NCI-H446 (cell line): ENCODE measurements around the gene CALML5.

Experiments used
- DNase-seq, 2 experiments: peaks; one replicate each; lab custom pipeline; 2025; lab: John Stamatoyannopoulos, UW

The CALML5 gene

DNA sequence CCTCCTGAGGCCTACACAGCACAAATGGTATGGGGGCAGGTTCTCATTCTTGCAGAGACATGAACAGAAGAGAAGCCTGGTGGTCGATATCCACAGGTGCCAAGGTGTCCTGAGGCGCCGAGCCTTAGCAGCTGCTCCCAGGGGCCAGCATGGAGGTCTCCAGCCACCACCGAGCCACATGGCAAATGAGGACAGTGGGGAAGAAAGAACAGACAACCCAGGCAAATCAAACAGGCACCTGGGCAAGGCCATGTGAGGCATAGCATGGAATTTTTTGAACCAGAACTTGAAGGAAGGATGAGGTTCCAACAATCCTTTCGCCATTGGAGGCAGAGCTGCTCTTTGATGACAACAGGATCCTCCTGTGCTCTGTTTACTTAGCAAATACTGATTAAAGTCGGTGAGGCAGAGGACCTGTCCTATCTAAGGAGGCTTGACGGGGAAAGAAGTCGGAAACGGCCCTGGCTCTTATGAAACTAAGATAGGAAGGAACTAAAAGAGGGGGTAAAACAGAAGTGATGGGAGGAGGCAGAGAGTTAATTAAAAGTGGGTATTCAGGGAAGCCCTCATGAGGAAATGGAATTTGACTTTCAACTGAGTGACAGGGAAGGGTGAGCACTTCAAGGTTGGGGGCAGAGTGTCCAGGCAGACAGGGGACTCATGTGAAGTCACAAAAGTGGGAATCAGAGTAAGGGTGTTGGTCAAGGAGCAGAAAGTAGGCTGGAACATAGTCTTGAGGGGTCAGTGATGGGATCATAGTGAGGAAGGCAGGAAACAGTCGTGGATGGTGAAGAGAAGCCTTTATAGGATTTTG, 16.8 kb upstream of the CALML5 start:
- DNase-seq = no peak

DNA sequence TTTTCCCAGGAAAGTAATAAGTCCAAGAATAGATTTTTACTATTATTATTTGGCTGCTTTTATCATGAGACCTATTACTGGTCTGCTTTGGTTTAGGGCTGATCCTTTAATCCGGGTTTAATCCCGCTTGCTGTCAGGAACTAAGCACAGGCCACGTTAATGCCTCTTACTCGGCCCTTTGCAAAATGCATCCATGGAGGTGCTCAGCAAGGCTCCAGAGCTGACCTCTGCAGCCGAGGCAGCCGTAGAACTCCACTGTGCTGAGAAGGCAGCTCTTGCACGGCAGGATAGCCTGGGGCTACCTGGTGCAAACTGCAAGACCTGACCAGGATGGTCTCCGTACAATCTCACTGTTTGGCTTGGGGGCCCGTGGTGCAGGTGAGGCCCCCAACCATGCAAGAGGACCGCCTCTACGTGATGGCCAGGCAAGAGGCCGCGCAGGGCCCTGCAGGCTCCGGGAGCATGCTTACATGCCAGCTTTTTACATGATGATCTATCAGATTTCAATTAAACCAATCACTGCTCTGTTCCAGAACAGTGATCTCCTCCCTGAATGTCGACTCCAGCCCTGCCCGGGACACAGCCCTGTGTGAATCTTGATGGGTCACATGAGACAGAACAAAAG, 15.0 kb upstream of the CALML5 start:
- no peak for DNase-seq

DNA sequence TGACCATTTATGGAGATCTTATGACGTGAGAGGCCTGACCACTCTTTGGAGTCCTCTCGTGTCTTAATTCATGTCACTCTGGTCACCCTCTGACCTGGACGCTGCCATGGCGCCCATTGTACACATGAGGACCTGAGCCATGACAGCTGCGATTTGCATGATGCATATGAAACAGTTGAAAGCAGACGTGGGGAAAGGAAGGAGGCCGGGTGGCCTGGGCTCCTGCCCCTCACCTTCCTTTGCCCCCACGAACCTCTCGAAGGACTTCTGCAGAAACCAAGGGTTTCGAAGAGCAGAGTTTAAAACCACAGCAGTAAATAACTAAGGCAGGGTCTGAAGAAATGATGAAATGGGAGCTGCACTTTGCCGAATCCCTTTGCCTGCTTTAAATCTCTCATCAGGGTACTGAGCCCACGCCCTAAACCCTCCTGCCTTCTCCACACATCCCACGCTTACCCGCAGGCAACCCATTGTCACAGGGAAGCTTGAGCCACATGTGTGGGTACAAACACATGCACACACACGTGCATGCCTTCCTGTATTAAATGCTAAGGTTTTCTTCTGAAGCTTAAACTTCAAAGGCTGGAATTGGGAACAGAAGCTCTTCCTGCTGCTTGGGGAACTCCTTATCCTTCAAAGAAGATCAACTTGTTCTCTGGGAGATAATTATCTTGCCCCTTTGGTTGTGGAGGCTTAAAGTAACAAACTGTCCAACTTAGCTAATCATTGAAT, 13.7 kb upstream of the CALML5 start:
- no peak for DNase-seq

DNA sequence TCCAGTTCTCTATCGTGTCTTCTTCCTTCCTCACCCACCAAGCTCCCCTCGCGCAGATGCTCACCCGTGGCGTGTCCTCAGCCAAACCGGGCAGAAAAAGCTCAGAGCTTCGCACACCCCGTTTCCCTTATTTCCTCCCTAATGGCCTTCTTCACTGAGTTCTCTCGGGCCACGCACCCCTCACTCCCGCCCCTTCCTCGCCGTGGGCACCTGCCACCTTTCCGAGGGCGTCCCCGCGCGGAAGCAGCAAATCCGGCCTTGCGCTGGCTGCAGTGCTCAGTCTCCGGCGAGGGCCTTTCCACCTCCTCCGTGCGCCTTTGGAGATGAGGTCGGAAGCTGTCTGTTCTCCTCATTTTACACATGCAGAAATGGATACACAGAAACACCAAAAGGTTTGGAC, 13.0 kb upstream of the CALML5 start:
- DNase-seq = no peak

DNA sequence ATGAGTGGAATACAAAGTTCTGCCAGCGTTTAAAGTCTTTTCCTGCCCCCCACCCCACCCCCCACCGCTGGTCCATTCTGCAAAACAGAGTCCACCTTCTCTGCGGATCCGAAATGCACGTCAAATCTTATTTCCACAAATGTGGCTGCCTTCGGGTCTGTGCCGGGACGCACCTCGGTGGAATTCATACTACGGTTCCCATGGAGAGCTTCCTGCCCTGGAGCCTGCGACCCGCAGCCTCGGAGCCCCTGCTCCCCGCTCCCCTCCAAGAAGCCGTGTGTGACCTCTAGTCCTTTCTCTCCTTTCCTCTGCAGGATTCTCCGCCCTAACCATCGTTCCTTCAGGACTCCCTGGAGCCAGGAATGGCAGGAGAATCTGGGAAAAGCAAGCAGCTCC, 12.5 kb upstream of the CALML5 start:
- no peak for DNase-seq

DNA sequence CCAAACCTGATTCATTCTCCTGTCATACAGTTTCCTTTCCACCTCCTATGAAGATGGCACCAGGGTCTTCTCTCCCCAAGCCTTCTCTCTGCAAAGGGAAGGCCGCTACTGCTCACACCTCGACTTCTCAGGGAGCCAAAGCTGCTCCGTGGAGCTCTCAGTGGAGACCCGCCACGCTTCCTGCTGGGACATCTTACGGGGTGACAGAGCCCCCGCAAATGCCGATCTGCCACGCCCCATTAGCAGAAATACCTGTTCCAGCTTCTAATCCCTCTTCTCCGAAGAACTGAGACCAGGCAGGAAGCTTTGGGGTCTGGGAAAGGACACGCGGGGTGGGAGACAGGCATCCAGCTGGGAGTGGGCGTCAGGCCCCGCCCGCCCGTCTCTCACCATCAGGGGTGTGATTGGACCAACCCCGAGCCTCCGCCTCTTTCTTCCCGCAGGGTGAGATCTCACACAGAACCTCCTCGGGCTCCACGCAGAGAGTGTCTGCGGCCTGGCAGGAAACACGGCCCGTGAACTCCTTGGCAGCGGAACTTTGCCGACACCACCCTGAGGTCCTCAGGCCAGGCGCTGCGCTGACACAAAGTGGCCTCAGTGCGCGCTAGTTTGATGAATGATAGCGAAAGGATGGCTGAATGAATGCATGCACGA, 12.0 kb upstream of the CALML5 start:
- no peak for DNase-seq

DNA sequence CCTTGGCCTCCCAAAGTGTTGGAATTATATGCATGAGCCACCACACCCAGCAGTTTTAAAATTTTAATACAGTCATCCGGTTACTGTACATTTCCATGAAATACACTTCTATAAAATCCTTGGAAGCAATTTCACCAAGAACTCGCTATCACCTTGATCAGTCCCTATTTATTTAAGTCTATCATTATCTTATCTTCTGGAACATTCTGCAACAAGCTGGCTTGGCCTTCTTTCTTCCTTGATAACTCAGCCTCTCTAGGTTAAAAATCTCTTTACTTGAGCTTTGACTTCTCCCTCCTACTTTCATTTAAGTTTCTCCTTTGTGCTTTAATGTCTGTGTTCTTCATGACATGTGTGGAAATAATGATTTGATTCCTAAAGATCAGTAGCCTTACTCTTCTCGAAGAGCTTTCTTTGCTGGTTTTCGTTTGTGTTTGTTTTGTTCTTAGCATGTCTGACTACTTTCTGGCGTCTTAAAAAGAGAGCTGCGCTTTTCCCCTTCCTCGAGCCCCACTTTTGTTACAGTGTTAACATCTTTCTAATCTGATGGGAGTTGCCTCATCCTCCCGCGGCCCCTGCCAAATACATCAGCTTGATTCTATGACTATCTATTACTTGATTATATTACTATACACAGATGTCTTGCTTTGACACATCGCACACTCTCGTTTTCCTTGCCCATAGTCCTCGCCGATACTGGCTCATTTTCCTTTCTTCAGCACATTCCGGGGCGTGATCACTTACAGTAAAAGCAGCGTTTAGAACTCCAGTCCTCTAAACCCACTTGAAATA, 11.1 kb upstream of the CALML5 start:
- no peak for DNase-seq

DNA sequence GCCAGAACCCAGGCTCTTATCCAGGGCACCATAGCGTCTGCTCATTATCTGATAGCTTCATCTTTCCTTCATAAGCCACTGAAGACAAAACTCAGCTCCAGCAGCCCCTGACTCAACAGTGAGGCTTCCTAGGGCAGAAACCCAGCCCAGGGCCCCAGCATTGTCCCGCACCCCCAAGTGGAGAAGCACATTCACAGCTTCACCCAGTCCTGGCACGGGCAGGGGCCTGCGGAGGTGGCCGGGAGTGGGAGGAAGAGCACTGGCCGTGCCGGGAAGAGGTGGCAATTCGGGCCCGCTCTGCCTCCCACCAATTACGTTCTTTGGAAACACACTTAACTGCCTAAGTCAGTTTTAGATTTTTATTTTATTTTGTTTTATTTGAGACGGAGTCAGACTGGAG, 10.3 kb upstream of the CALML5 start:
- no peak for DNase-seq

DNA sequence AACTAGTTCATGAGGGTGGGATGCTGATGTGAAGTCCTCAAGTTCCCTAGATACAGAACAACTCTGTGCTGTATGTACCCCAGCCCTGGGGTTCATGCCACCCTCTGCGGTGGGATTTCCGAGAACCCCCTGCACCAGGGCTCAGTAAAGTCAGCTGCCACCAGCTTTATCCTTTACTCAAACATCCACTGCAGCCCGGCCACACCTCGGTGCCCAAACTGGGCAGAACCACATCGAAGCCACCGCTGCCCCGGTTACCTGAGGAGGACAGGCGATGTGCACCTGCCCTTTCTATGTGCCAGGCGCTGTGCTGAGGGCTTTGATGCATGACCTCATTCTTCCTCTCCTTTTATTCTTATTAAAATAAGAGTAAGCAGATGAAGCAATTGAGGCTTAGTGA, 9.9 kb upstream of the CALML5 start:
- no peak for DNase-seq

DNA sequence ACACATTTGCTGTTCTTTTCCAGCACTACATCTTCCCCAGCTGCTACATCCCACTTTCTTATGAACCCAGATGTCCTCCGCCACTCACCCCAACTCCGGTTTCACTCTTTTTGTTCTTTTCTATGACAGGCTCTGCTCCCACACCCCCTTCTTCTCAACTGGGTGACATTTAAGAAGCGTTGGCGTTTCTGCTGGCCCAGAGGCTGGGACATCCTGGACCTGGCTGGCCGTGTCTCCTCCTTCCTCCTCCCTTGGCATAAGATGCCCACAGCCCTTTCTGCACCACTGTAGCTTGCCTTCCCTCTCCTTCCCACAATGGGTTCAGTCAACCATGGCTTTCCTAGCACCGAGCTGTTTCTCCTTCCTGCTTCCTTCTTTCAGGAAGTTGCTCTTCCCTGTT, 9.4 kb upstream of the CALML5 start:
- no peak for DNase-seq

DNA sequence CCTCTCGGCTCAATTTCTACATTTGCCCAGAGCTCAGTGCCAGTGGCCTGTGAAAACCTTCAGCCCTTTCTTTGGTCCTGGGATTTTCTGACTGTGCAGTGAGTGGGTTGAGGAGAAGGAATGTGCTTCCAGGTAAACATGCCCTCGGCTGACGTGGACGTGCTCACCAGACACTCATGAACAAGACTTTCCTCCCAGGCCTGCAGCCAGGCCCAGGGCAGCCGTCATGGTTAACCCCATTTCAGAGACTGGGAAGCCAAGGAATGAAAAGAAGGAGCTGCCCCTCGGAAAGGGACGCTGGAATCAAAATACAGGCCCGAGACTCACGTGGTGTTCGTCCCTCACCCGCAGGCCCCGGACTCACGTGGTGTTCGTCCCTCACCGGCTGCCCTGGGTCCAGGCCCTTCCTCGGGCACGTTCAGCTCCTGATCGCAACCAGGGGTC, 8.8 kb upstream of the CALML5 start:
- DNase-seq = no peak

DNA sequence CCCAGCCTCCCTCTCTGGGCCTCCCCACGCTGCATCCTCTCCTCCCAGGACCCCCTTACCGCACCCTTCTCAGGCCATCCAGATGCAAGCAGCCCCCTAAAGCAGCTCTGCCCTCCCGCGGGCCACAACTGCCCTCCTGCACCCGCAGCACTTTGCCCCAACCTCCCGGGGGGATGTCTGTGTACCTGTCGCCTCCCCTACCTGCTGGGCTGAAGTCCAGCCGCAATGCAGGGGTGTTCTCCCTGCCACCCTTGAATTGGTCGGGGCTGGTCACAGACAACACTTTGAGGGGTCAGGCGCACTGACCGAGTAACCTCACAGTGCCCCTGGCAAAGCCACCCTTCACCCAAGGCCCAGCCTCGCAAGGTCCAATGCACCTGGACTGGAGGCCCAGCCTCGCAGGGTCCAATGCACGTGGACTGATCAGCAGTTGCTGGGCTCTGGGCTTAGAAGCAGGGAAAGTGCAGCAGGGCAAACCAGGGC, 8.3 kb upstream of the CALML5 start:
- no peak for DNase-seq

DNA sequence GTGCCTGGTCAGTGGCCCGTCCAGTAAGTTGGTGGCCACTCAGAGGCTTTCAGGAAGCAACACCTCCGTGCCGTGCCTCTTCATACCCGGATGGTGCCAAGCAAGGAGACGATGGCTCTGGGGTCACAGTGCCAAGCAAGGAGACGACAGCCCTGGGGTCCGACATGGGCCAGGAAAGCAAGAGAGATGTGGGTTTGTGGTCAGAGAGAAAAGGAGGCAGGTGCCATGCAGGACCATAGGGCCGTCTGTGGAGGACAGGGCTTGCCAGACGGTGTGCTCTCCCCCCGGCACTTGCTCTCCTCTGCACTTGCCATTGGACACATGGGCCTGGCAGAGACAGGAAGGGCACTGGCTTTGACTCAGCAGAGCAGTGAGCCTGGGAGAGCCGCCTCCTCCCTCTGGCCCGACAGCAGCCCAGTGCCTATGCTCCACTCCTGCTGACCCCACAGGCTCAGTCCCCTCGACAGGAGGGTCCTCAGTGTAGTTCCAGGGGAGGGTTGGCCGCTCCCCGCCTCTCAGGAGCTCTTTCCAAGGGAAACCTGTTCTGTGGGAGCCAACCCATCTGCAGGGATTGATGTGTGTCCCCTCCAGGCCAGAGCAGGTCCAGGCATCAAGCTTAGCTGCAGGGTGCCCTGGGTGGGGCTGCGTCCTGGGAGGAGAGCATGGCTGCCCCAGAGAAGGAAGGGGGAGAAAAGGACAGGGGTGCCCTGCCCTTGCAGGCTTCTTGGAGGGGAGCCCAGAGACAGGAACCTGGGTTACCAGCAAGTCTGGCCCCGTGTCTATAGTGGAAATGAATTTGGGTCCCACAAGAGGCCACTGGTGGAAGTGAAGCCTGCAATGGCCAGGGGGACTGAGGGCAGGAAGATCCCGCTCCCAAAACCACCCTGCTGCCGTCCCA, 7.6 kb upstream of the CALML5 start:
- no peak for DNase-seq

DNA sequence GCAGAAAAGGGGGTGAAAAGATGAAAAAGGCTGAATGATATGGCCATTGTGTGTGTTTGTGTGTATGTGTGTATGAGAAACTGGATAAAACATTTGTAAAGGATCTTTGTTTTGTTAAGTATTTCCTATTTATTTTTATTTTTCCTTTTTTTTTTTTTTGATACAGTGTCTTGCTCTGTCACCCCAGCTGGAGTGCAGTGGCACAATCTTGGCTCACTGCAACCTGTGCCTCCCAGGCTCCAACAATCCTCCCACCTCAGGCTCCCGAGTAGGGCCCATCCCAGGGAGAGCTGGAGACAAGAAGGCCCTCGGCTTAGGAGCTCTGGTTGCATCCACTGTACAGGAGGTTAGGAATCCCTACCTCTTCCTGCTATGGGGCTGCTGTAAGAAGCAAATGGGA, 6.9 kb upstream of the CALML5 start:
- DNase-seq = no peak

DNA sequence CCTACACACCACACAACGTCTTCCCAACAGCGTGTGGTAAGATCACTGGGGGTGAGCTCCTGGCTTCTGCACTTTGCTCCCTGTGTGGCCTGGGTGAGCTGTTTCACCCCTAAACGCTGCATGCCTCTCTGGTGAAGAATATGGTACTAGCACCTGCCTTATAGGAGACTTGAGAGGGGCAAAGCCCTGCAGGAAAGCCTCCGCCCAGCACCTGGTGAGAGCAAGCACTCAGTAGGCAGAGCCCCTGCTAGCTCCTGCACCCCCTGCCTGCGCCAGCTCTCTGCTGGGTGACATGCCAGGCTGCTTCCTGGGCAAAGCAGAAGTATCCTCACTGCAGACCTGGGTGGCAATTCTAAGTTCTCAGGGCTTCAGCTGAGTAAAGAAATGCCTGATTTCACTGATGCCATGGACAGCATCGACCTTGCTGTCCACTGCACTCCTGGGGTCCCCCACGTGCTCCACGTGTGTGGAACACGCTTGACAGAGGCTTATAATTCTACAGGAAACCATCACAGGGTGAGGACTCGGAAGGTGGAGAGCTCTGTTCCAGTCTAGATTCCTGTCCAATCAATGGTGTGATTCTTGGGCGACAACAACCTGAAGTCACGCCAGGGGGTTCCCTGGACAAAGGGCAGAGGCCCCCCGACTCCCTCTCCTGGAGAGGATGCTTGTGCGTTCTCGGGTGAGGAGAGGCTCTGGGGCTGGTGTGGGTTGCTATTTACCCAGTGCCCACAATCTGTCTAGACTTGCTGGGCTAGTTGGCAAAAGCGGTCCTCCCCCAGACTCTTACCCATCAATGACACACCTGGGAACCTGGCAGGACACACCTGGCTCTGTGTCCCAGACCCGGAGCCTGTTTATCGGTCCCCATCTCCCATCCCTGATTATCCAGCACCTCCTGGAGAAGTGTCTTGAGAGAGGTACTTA, 5.0 kb upstream of the CALML5 start:
- no peak for DNase-seq

DNA sequence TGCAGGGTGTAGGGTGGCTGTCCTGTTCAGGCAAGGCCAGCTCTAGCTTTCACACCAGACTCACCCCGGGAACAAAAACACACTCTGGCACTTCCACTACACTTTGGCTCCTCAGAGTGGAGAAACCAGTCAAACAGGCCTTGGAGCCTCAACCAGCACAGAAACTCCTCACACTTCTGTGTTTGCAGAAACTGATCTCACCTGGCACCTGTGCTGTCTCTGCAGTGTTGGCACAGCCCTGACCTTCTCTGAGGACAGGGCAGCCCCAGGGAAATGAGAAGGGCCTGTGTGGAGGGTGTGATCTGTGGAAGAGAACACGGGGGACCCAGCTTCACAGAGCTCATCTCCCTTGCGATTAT, 4.1 kb upstream of the CALML5 start:
- DNase-seq = no peak

DNA sequence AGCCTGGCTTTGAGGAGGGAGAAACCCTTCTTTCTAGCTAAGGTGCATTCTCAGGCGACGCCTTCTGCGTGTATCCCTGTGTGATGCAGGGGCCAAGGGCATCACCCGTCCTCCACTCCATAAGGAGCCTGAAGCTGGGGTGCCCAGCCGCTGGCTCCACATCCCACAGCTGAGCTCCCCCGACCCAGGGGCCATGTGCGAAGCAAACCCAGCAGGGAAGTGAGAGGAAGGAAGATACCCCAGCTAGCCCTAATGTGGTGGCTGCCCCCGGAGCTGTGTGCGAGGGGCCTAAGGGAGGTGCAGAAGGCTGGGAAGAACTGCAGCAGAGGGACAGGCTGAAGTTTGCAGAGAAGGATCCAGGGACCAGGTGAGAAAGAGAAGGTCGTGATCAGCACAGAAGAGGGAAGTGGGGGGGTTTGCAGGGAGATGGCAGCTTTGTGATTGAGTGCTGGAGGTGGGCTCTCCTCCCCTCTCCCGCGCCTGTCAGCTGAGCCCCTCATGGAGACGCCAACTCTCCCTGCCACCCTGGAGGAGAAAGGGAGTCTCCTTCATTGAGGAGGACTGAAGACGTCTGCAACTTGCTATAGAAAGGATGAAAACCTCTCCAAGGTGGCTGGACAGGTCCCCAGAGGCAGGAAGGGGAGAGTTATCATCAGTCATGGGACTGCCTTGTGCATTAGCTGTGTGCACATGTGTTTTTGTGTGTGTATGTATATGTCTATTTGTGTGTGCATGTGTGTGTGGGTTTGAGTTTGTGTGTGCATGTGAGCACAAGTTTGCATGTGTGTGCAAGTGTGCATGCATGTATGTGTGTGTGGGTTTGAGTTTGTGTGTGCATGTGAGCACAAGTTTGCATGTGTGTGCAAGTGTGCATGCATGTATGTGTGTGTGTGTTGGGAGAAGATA, 3.5 kb upstream of the CALML5 start:
- no peak for DNase-seq

DNA sequence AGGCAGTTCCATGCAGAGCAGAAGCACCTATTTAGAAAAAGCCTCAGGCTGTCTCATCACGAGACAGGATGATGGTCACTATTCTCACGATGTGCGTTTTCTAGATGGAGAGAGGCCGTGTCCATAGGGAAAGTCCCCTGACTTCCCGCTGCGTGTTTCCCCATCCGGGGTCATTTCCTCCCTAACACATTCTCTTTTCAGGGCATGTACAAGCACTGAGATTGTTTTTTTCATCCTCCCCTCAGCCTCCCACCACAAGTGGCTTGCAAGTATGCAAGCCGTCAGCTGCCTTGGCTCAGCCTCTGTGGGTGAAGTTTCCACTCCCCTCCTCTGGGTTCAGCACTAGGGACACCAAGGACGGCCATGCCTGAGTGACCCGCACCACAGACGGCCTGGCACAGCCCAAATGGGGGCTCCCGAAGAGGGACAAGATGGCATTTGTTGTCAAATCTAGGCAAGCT, 2.7 kb upstream of the CALML5 start:
- no peak for DNase-seq
